GM12864 (cell line): Measurements from ENCODE around the gene ZNF638.
"Not testable (repeated sequence)": the region's sequence is repeated elsewhere in the genome, so short reads cannot be mapped to it uniquely, and the experiment has no call there.

Experiments used
- DNase-seq: peaks from one replicate; pipeline ENCODE4 v3.0.0-alpha.2; 2011; ENCODE audit warnings: low read depth
- H3K4me3 ChIP-seq: 2 replicates; pipeline ENCODE4 v1.5.1; 2011; ENCODE audit warnings: mild to moderate bottlenecking, low read depth, low read length, control low read depth
- CTCF ChIP-seq: IDR thresholded peaks from 2 replicates; pipeline ENCODE4 v1.5.1; 2011; ENCODE audit warnings: low read depth, mild to moderate bottlenecking, moderate library complexity, low read length, control low read depth, inconsistent platforms; ENCODE audit errors: missing control alignments

ZNF638 gene

GRCh38 chr2:71419145-71419544 lies 87.6 kb downstream of the ZNF638 start:
- no peak overlapping the region for H3K4me3 ChIP-seq
- DNase-seq, result no peak
- TF ChIP-seq CTCF, result no peak

GRCh38 chr2:71419976-71420375 lies 88.4 kb downstream of the ZNF638 start:
- DNase-seq, result no peak
- H3K4me3 ChIP-seq, result no peak overlapping the region
- no peak for TF ChIP-seq CTCF

- DNase-seq, result no peak
- TF ChIP-seq CTCF, result no peak
- no peak overlapping the region for H3K4me3 ChIP-seq
Observed at GRCh38 chr2:71422786-71423185, 91.2 kb downstream of the ZNF638 start.

GRCh38 chr2:71423817-71424420 lies 92.3 kb downstream of the ZNF638 start:
- DNase-seq, result no peak
- TF ChIP-seq CTCF, result no peak
- H3K4me3 ChIP-seq, result no peak overlapping the region

- no peak for DNase-seq
- no peak overlapping the region for H3K4me3 ChIP-seq
- no peak for TF ChIP-seq CTCF
Observed at GRCh38 chr2:71426721-71427120, 95.1 kb downstream of the ZNF638 start.

GRCh38 chr2:71428472-71429383 lies 97.1 kb downstream of the ZNF638 start:
- TF ChIP-seq CTCF, result no peak
- no peak overlapping the region for H3K4me3 ChIP-seq
- no peak for DNase-seq

- DNase-seq, result not testable (repeated sequence)
Observed at GRCh38 chr2:71445142-71445541, 113.6 kb downstream of the ZNF638 start.

More at GRCh38 chr2:71445142-71445541, 113.6 kb downstream of the ZNF638 start:
- H3K4me3 ChIP-seq, result not testable (repeated sequence)
